ENCODE results near the gene ADORA1. TPM values are rescaled to one million over a fixed set of nuclear protein-coding genes. Genes with fewer than 3 reads are reported as not detected.

ADORA1 gene
- total RNA-seq, 2 experiments from 2014 or later, result not detected

DNA sequence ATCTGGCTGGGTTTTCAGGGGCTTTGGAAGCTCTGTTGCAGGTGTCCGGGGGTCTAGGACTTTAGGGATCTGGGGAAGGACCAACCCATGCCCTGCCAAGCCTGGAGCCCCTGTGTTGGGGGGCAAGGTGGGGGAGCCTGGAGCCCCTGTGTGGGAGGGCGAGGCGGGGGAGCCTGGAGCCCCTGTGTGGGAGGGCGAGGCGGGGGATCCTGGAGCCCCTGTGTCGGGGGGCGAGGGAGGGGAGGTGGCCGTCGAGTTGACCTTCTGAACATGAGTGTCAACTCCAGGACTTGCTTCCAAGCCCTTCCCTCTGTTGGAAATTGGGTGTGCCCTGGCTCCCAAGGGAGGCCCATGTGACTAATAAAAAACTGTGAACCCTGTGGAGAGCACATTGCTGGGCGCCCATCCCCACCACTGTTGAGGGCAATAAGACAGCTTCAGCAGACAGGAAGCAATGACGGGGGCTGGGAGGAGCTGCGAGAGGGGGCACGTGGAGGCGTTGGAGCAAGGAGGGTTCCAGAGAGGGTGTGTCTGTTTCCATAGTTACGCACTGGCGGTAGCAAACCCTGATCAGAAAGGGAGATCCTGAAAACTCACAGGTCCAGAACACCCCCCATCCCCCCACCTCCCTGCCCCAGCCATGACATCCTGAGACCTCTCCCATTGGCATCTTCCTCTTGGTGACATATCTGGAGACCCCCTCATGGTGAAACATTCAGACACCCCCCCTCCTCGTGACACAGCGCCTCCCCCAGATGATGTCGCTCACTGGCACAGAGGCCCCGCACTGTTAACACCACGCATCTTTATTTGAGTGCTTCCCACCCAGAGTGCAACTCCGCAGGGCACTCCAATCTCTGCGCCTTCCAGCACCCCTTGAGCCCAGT is 39.7 kb downstream of the ADORA1 start:
- Mint-ChIP-seq H3K36me3 (ENCODE audit: low read depth) (no peaks in the 10 kb centered on the region), H3K27ac (no peak overlapping the region), H3K4me1 (ENCODE audit: low read depth) (peaks cover 2% of the 10 kb centered on the region), H3K4me3 (no peak overlapping the region), H3K9me3 (ENCODE audit: insufficient read depth) (no peaks in the 10 kb centered on the region), H3K27me3 (ENCODE audit: low read depth) (peaks cover 10% of the 10 kb centered on the region)
- ATAC-seq (no peak), DNase-seq (peak; percentile 24)
- ChIA-PET CTCF (interaction anchor here (1.0 kb wide), 1 partner anchor 49 kb away, joined by 3 read pairs; no protein-coding TSS in a partner anchor), POLR2A (no interaction called here)

GRCh38 chr1:203167913-203168200 is 40.3 kb downstream of the ADORA1 start:
- H3K4me1 Mint-ChIP-seq (ENCODE audit: low read depth), result peaks cover 2% of the 10 kb centered on the region
- no peak overlapping the region for H3K27ac Mint-ChIP-seq
- H3K9me3 Mint-ChIP-seq (ENCODE audit: insufficient read depth), result no peaks in the 10 kb centered on the region
- CTCF ChIA-PET, result no interaction called here
- DNase-seq (no peak), ATAC-seq (no peak)
- no peak overlapping the region for H3K4me3 Mint-ChIP-seq
- POLR2A ChIA-PET, result no interaction called here
- no peaks in the 10 kb centered on the region for H3K36me3 Mint-ChIP-seq (ENCODE audit: low read depth)
- peaks cover 7% of the 10 kb centered on the region for H3K27me3 Mint-ChIP-seq (ENCODE audit: low read depth)

DNA sequence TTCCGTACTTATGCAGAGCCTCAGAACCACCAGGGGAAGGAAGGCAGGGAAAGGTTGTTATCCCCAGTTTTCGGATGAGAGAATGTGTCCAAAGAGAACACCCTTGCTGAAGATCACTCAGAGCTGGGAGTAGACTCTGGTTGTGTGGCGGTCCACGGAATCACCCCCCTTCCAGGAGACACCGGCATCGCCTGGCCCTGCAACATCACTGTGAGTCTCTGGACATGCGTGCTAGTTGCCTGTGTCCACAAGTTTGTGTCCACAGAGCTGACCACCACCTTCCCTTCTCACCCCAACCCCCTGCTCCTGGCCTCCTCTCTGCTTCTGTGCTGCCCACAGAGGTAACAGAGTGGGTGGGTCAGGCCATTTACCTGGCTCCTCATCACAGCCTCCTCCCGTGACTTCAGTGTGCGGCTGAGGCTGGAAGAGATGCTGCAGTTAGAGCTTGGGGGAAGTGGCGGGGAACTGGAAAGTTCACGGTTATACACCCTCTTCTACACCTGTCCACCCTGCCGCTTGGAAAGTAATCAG is 40.8 kb downstream of the ADORA1 start:
- no peaks in the 10 kb centered on the region for H3K36me3 Mint-ChIP-seq (ENCODE audit: low read depth)
- POLR2A ChIA-PET, result no interaction called here
- no peak overlapping the region for H3K27ac Mint-ChIP-seq
- DNase-seq (no peak), ATAC-seq (no peak)
- H3K9me3 Mint-ChIP-seq (ENCODE audit: insufficient read depth), result no peaks in the 10 kb centered on the region
- H3K4me3 Mint-ChIP-seq, result no peak overlapping the region
- CTCF ChIA-PET, result interaction anchor here (1.2 kb wide), 1 partner anchor 50 kb away, joined by 3 read pairs; no protein-coding TSS in a partner anchor
- H3K4me1 Mint-ChIP-seq (ENCODE audit: low read depth), result peaks cover 2% of the 10 kb centered on the region
- H3K27me3 Mint-ChIP-seq (ENCODE audit: low read depth), result peaks cover 4% of the 10 kb centered on the region

- ChIA-PET POLR2A (no interaction called here), CTCF (interaction anchor here (1.2 kb wide), 1 partner anchor 51 kb away, joined by 3 read pairs; no protein-coding TSS in a partner anchor)
- no peak for DNase-seq
- peaks cover 2% of the 10 kb centered on the region for H3K4me1 Mint-ChIP-seq (ENCODE audit: low read depth)
- no peaks in the 10 kb centered on the region for H3K36me3 Mint-ChIP-seq (ENCODE audit: low read depth)
- H3K9me3 Mint-ChIP-seq (ENCODE audit: insufficient read depth), result no peaks in the 10 kb centered on the region
- H3K27ac Mint-ChIP-seq, result no peak overlapping the region
- H3K27me3 Mint-ChIP-seq (ENCODE audit: low read depth), result peaks cover 4% of the 10 kb centered on the region
- no peak overlapping the region for H3K4me3 Mint-ChIP-seq
- ATAC-seq, result no peak
Measured at GRCh38 chr1:203168991-203169390, 41.5 kb downstream of the ADORA1 start.

- H3K4me3 Mint-ChIP-seq, result no peak overlapping the region
- H3K4me1 Mint-ChIP-seq (ENCODE audit: low read depth), result peaks cover 2% of the 10 kb centered on the region
- no peaks in the 10 kb centered on the region for H3K27me3 Mint-ChIP-seq (ENCODE audit: low read depth)
- ChIA-PET POLR2A (no interaction called here), CTCF (interaction anchor here (1.3 kb wide), 1 partner anchor 131 kb away, joined by 6 read pairs; no protein-coding TSS in a partner anchor)
- no peaks in the 10 kb centered on the region for H3K9me3 Mint-ChIP-seq (ENCODE audit: insufficient read depth)
- DNase-seq (no peak), ATAC-seq (no peak)
- no peaks in the 10 kb centered on the region for H3K36me3 Mint-ChIP-seq (ENCODE audit: low read depth)
- H3K27ac Mint-ChIP-seq, result no peak overlapping the region
Measured at GRCh38 chr1:203169770-203170520, 42.4 kb downstream of the ADORA1 start.

GRCh38 chr1:203170625-203171330 is 43.3 kb downstream of the ADORA1 start:
- Mint-ChIP-seq H3K4me1 (ENCODE audit: low read depth) (peaks cover 2% of the 10 kb centered on the region), H3K36me3 (ENCODE audit: low read depth) (no peaks in the 10 kb centered on the region), H3K4me3 (no peak overlapping the region), H3K27me3 (ENCODE audit: low read depth) (no peaks in the 10 kb centered on the region), H3K9me3 (ENCODE audit: insufficient read depth) (no peaks in the 10 kb centered on the region), H3K27ac (no peak overlapping the region)
- ChIA-PET CTCF (interaction anchor here (0.7 to 2.8 kb wide), 6 partner anchors 12 to 132 kb away, joined by 3 to 13 read pairs (median 8); no protein-coding TSS in a partner anchor), POLR2A (no interaction called here)
- no peak for DNase-seq
- no peak for ATAC-seq

DNA sequence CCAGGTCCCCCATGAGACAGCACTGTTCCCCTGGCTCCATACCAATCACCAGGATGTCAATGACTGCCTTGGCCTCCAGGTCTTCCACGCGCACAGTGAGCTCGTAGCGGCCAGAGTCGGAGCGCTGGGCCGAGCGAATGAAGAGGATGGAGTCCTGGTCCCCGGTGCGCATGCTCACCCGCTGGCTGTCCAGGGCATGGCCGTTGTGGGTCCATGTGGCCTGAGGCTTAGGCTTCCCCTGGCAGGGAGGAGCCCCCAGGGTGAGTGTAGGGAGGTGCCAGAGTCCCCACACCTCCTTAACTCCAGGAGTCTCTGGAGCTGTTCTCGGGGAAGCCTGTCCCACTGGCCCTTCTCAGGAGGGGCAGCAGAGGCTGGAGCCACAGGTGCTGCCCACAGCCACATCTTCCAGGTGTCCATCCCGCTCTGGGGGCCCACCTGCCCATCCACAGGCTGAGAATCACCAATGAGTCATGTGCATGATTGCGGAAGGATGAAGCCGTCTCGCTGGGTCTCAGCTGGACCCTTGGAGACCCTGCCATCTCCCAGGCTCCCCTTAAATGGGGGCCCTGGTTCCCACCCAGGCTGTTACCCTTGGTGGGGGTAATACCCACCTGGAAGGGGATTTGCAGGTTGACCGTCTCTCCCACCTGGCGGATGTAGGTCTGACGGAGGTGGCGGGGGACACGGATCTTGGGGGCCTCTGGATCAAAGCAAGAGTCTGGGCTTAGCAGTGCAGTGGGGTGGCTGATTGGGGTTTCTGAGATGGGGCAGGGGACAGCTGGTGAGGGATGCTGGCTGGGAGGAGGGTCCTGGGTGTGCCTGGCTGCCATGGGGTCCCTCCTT is 44.0 kb downstream of the ADORA1 start:
- POLR2A ChIA-PET, result no interaction called here
- Mint-ChIP-seq H3K27me3 (ENCODE audit: low read depth) (no peaks in the 10 kb centered on the region), H3K4me1 (ENCODE audit: low read depth) (peaks cover 1% of the 10 kb centered on the region), H3K36me3 (ENCODE audit: low read depth) (no peaks in the 10 kb centered on the region), H3K27ac (no peak overlapping the region), H3K9me3 (ENCODE audit: insufficient read depth) (no peaks in the 10 kb centered on the region), H3K4me3 (no peak overlapping the region)
- DNase-seq (no peak), ATAC-seq (no peak)
- CTCF ChIA-PET, result interaction anchor here (0.5 to 2.8 kb wide), 26 partner anchors 10 to 323 kb away, joined by 3 to 54 read pairs (median 4); partner anchors contain the start of genes ADORA1 and OPTC

- no peak overlapping the region for H3K4me3 Mint-ChIP-seq
- CTCF ChIA-PET, result interaction anchor here (0.7 to 2.8 kb wide), 31 partner anchors 9 to 457 kb away, joined by 3 to 54 read pairs (median 3); partner anchors contain the start of genes ADORA1 and OPTC
- H3K9me3 Mint-ChIP-seq (ENCODE audit: insufficient read depth), result no peaks in the 10 kb centered on the region
- DNase-seq, result peak; percentile 65
- H3K36me3 Mint-ChIP-seq (ENCODE audit: low read depth), result no peaks in the 10 kb centered on the region
- peak; percentile 74 for ATAC-seq
- POLR2A ChIA-PET, result no interaction called here
- no peaks in the 10 kb centered on the region for H3K27me3 Mint-ChIP-seq (ENCODE audit: low read depth)
- H3K27ac Mint-ChIP-seq, result no peak overlapping the region
- no peaks in the 10 kb centered on the region for H3K4me1 Mint-ChIP-seq (ENCODE audit: low read depth)
Measured at GRCh38 chr1:203172184-203173010, 44.9 kb downstream of the ADORA1 start.

DNA sequence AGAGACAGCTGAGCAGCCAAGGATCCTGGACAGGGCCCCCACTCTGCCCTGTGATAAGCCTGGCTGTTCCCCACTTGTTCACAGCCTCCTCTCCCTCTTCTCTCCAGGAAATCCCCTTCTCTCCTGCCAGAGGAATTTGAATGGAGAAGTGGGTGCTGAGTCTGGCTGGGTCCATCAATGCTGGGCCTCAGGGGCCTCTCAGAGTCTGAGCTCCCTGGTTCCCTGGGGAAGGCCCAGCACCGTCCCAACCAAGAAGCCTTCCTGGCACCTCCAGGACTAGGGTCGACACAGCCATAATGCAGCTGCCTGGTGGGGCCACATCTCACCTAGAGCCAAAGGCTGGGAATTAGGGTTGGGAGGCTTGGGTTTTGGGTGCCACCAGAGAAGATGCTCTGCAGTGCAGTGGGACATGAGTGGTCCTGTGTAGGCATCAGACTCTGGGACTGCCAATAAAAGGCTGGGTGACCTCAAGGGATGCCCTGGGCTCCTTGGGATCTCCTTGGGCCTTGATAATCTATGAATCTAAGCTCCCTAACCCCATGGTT is 45.6 kb downstream of the ADORA1 start:
- ChIA-PET CTCF (interaction anchor here (0.7 to 2.8 kb wide), 23 partner anchors 10 to 456 kb away, joined by 3 to 54 read pairs (median 4); no protein-coding TSS in a partner anchor), POLR2A (no interaction called here)
- Mint-ChIP-seq H3K4me3 (no peak overlapping the region), H3K4me1 (ENCODE audit: low read depth) (no peaks in the 10 kb centered on the region), H3K27ac (no peak overlapping the region), H3K27me3 (ENCODE audit: low read depth) (no peaks in the 10 kb centered on the region), H3K9me3 (ENCODE audit: insufficient read depth) (no peaks in the 10 kb centered on the region), H3K36me3 (ENCODE audit: low read depth) (no peaks in the 10 kb centered on the region)
- DNase-seq, result no peak
- no peak for ATAC-seq

- H3K27ac Mint-ChIP-seq, result no peak overlapping the region
- H3K4me3 Mint-ChIP-seq, result no peak overlapping the region
- DNase-seq, result no peak
- H3K36me3 Mint-ChIP-seq (ENCODE audit: low read depth), result no peaks in the 10 kb centered on the region
- ChIA-PET CTCF (interaction anchor here (0.9 to 2.8 kb wide), 7 partner anchors 21 to 143 kb away, joined by 3 to 54 read pairs (median 11); no protein-coding TSS in a partner anchor), POLR2A (no interaction called here)
- no peak for ATAC-seq
- H3K4me1 Mint-ChIP-seq (ENCODE audit: low read depth), result no peaks in the 10 kb centered on the region
- H3K27me3 Mint-ChIP-seq (ENCODE audit: low read depth), result no peaks in the 10 kb centered on the region
- no peaks in the 10 kb centered on the region for H3K9me3 Mint-ChIP-seq (ENCODE audit: insufficient read depth)
Measured at GRCh38 chr1:203173566-203173965, 46.0 kb downstream of the ADORA1 start.
